Neural cell (in vitro differentiated cells): Measurements from ENCODE around the gene AK5. TPM values are rescaled to one million over a fixed set of nuclear protein-coding genes. Genes with fewer than 3 reads are reported as not detected.

Experiments used
- H2AFZ ChIP-seq: fragments of 200-600, 300-800 bp; sonication (generic), shearing (Covaris generic); 2 replicates; pipeline ENCODE4 v1.6.0; 2014; ENCODE audit warnings: low read depth, mild to moderate bottlenecking, antibody characterized with exemption, low read length, moderate library complexity
- H3F3A ChIP-seq: fragments of 200-600 bp; shearing (Covaris generic); 2 replicates; pipeline ENCODE4 v1.6.1; 2016; ENCODE audit warnings: mild to moderate bottlenecking, moderate library complexity, mixed read lengths, antibody characterized with exemption, low read length; ENCODE audit not compliant: insufficient read depth, poor library complexity, severe bottlenecking
- H3K27ac ChIP-seq: fragments of 200-600, 300-800 bp; sonication (generic), shearing (Covaris generic); 2 replicates; pipeline ENCODE4 v1.5.1; 2014; ENCODE audit warnings: mild to moderate bottlenecking, low read length, moderate library complexity
- H3K27me3 ChIP-seq: fragments of 300-800, 200-600 bp; sonication (generic), shearing (Covaris generic); 2 replicates; pipeline ENCODE4 v1.6.0; 2014; ENCODE audit warnings: mild to moderate bottlenecking, low read depth, low read length, moderate library complexity; ENCODE audit not compliant: insufficient read depth
- H3K36me3 ChIP-seq: fragments of 300-800, 200-600 bp; sonication (generic), shearing (Covaris generic); 2 replicates; pipeline ENCODE4 v1.5.1; 2014; ENCODE audit warnings: mild to moderate bottlenecking, antibody characterized with exemption, low read length, moderate library complexity; ENCODE audit not compliant: insufficient read depth
- H3K4me2 ChIP-seq: fragments of 300-800, 200-600 bp; sonication (generic), shearing (Covaris generic); 2 replicates; pipeline ENCODE4 v1.6.0; 2014; ENCODE audit warnings: mild to moderate bottlenecking, low read length
- H3K4me3 ChIP-seq: fragments of 300-800, 200-600 bp; sonication (generic), shearing (Covaris generic); 2 replicates; pipeline ENCODE4 v1.5.1; 2014; ENCODE audit warnings: mild to moderate bottlenecking, low read length, moderate library complexity
- H3K79me2 ChIP-seq: fragments of 200-600 bp; shearing (Covaris generic); replicated peaks from 2 replicates; pipeline ENCODE4 v1.6.0; 2014; ENCODE audit warnings: mild to moderate bottlenecking, low read length, moderate library complexity; ENCODE audit not compliant: insufficient read depth
- H3K9ac ChIP-seq: fragments of 300-800, 200-600 bp; sonication (generic), shearing (Covaris generic); 2 replicates; pipeline ENCODE4 v1.6.1; 2016; ENCODE audit warnings: mild to moderate bottlenecking, low read length, mixed read lengths
- H3K9me2 ChIP-seq: fragments of 200-600 bp; shearing (Covaris generic); 2 replicates; pipeline ENCODE4 v1.6.1; 2016; ENCODE audit warnings: mild to moderate bottlenecking, low read length, mixed read lengths; ENCODE audit not compliant: insufficient read depth
- H3K9me3 ChIP-seq: fragments of 200-600, 300-800 bp; sonication (generic), shearing (Covaris generic); 2 replicates; pipeline ENCODE4 v1.6.1; 2016; ENCODE audit warnings: mild to moderate bottlenecking, mixed run types, low read length, moderate library complexity, mixed read lengths
- H4K20me1 ChIP-seq: fragments of 200-600 bp; shearing (Covaris generic); 2 replicates; pipeline ENCODE4 v1.6.1; 2016; ENCODE audit warnings: mild to moderate bottlenecking, mixed run types; ENCODE audit not compliant: insufficient read depth
- EP300 ChIP-seq: fragments of 450-650 bp; conservative IDR thresholded peaks from 2 replicates; pipeline ENCODE4 v1.6.1; 2014; ENCODE audit warnings: antibody characterized with exemption, mild to moderate bottlenecking, moderate library complexity; ENCODE audit not compliant: poor library complexity, severe bottlenecking
- EZH2 ChIP-seq: fragments of 200-600, 300-800 bp; shearing (Covaris generic), sonication (generic); IDR thresholded peaks from 2 replicates; pipeline ENCODE4 v1.6.1; 2014; ENCODE audit warnings: antibody characterized with exemption, low read length, borderline replicate concordance, mild to moderate bottlenecking; ENCODE audit not compliant: insufficient read depth, poor library complexity, severe bottlenecking
- MXI1 ChIP-seq: fragments of 450-650 bp; conservative IDR thresholded peaks from 2 replicates; pipeline ENCODE4 v1.6.1; 2014; ENCODE audit warnings: antibody characterized with exemption, mild to moderate bottlenecking; ENCODE audit not compliant: poor library complexity, severe bottlenecking
- POLR2AphosphoS5 ChIP-seq: IDR thresholded peaks from 2 replicates; pipeline ENCODE4 v1.6.1; 2012
- RAD21 ChIP-seq: fragments of 450-650 bp; conservative IDR thresholded peaks from 2 replicates; pipeline ENCODE4 v1.6.1; 2014; ENCODE audit warnings: antibody characterized with exemption, mild to moderate bottlenecking, moderate library complexity
- SMC3 ChIP-seq: fragments of 450-650 bp; conservative IDR thresholded peaks from 2 replicates; pipeline ENCODE4 v1.6.1; 2014; ENCODE audit warnings: antibody characterized with exemption, mild to moderate bottlenecking, moderate library complexity; ENCODE audit not compliant: poor library complexity
- TAF1 ChIP-seq: IDR thresholded peaks from 2 replicates; pipeline ENCODE4 v1.6.1; 2012; ENCODE audit warnings: low read depth
- polyA plus RNA-seq: library from polyadenylated mRNA; depleted of rRNA; stranded (reverse); fragments of >200 nt; gene quantifications from 2 replicates; pipeline ENCODE4 v1.2.3, GENCODE V29; 2014
- TF ChIP-seq, protein P1 (sequence below): IDR thresholded peaks from 2 replicates; pipeline ENCODE4 v1.6.1; 2012; ENCODE audit warnings: borderline replicate concordance
- TF ChIP-seq, protein P2 (sequence below): fragments of 450-650 bp; IDR thresholded peaks from 2 replicates; pipeline ENCODE4 v1.5.1; 2014; ENCODE audit warnings: antibody characterized with exemption, mild to moderate bottlenecking, moderate library complexity; ENCODE audit not compliant: poor library complexity, severe bottlenecking

The AK5 gene
- polyA plus RNA-seq, 1 donor from 2014 or later, result 7.1 TPM

DNA sequence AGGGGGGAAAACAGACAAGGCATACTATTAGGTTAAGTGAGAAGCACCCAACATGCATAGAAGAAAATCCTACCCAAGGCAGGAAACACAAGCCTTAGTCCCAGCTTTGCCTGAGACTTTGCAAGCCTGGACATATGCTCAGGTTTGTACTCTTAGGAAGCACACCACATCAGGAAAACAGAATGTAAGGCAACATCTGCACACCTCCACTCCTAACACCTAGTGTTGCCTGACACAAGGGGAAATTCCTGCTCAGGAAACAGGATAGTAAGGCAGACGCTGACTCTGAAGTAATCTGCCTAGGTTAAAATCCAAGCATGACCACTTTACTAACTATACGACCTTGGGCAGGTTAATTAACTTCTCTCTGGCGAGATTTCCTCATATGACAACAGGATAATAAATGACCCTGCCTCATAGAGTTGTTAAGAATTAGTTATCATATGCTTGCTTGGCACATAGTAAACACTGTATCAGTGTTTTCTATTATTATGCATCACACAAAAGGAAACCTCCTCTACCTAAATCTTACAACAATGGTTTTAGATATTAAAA is 280.9 kb downstream of the AK5 start:
- no peak overlapping the region for H3K9ac ChIP-seq
- no peaks in the 10 kb centered on the region for H3K27me3 ChIP-seq
- no peaks in the 10 kb centered on the region for H3K9me2 ChIP-seq
- H3K4me3 ChIP-seq, result no peak overlapping the region
- no peaks in the 10 kb centered on the region for H3F3A ChIP-seq
- H3K79me2 ChIP-seq, result no peaks in the 10 kb centered on the region
- TF ChIP-seq, protein P1, sequence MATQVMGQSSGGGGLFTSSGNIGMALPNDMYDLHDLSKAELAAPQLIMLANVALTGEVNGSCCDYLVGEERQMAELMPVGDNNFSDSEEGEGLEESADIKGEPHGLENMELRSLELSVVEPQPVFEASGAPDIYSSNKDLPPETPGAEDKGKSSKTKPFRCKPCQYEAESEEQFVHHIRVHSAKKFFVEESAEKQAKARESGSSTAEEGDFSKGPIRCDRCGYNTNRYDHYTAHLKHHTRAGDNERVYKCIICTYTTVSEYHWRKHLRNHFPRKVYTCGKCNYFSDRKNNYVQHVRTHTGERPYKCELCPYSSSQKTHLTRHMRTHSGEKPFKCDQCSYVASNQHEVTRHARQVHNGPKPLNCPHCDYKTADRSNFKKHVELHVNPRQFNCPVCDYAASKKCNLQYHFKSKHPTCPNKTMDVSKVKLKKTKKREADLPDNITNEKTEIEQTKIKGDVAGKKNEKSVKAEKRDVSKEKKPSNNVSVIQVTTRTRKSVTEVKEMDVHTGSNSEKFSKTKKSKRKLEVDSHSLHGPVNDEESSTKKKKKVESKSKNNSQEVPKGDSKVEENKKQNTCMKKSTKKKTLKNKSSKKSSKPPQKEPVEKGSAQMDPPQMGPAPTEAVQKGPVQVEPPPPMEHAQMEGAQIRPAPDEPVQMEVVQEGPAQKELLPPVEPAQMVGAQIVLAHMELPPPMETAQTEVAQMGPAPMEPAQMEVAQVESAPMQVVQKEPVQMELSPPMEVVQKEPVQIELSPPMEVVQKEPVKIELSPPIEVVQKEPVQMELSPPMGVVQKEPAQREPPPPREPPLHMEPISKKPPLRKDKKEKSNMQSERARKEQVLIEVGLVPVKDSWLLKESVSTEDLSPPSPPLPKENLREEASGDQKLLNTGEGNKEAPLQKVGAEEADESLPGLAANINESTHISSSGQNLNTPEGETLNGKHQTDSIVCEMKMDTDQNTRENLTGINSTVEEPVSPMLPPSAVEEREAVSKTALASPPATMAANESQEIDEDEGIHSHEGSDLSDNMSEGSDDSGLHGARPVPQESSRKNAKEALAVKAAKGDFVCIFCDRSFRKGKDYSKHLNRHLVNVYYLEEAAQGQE, result no peak
- TF ChIP-seq RAD21 (no peak), TAF1 (no peak), EZH2 (no peak), SMC3 (no peak), MXI1 (no peak), EP300 (no peak), POLR2AphosphoS5 (no peak)
- TF ChIP-seq, protein P2, sequence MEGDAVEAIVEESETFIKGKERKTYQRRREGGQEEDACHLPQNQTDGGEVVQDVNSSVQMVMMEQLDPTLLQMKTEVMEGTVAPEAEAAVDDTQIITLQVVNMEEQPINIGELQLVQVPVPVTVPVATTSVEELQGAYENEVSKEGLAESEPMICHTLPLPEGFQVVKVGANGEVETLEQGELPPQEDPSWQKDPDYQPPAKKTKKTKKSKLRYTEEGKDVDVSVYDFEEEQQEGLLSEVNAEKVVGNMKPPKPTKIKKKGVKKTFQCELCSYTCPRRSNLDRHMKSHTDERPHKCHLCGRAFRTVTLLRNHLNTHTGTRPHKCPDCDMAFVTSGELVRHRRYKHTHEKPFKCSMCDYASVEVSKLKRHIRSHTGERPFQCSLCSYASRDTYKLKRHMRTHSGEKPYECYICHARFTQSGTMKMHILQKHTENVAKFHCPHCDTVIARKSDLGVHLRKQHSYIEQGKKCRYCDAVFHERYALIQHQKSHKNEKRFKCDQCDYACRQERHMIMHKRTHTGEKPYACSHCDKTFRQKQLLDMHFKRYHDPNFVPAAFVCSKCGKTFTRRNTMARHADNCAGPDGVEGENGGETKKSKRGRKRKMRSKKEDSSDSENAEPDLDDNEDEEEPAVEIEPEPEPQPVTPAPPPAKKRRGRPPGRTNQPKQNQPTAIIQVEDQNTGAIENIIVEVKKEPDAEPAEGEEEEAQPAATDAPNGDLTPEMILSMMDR, result no peak
- no peaks in the 10 kb centered on the region for H4K20me1 ChIP-seq
- H3K4me2 ChIP-seq, result no peak overlapping the region
- no peaks in the 10 kb centered on the region for H3K9me3 ChIP-seq
- peaks cover 14% of the 10 kb centered on the region for H3K36me3 ChIP-seq
- no peak overlapping the region for H2AFZ ChIP-seq
- no peak overlapping the region for H3K27ac ChIP-seq

DNA sequence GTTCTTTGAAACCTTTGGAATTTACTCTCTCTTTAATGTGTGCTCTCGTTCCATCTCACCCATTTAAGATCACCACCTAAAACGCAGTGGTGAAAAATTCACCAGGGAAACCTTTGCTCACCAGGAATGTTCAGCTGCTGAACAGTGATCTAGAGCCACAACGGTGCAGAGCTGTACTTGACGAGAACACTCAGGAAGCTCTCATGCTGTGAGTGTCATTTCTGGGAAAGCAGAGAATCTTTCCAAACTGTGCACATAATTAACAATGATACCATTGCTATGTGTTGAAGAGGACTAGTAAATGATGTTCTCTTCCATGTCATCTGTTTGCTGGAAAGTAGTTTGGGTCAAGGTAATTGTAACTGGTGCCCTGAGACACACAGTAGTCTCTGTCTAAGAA is 283.5 kb downstream of the AK5 start:
- no peaks in the 10 kb centered on the region for H3K79me2 ChIP-seq
- no peak for TF ChIP-seq EZH2
- no peak for TF ChIP-seq MXI1
- TF ChIP-seq TAF1, result no peak
- no peak overlapping the region for H3K4me2 ChIP-seq
- no peak overlapping the region for H3K4me3 ChIP-seq
- no peaks in the 10 kb centered on the region for H3K9me2 ChIP-seq
- H3K27me3 ChIP-seq, result no peaks in the 10 kb centered on the region
- no peaks in the 10 kb centered on the region for H4K20me1 ChIP-seq
- H3K9me3 ChIP-seq, result no peaks in the 10 kb centered on the region
- no peak overlapping the region for H3K27ac ChIP-seq
- no peaks in the 10 kb centered on the region for H3F3A ChIP-seq
- no peak overlapping the region for H2AFZ ChIP-seq
- H3K36me3 ChIP-seq, result peaks cover 14% of the 10 kb centered on the region
- H3K9ac ChIP-seq, result no peak overlapping the region
